Adrenal gland (tissue), 12 donors: Measurements from ENCODE around the gene ANKS1A. TPM values are rescaled to one million over a fixed set of nuclear protein-coding genes. Genes with fewer than 3 reads are reported as not detected.

ENCODE experiments used
- DNase-seq, 7 donors: peaks; one replicate each; pipeline ENCODE4 v3.0.0-alpha.2; 2019 to 2020
- H3K27ac ChIP-seq, 5 donors: fragments of 200-600 bp; sonication (generic) in 4 of 5; 1 replicate in 3 of 5; 2 replicates in 2 of 5; pipeline versions ENCODE4 v1.5.1 to v1.8.0; 2016 to 2020; ENCODE audit warnings: mild to moderate bottlenecking in 1 of 5
- H3K27me3 ChIP-seq: fragments of 200-600 bp; 2 replicates; pipeline ENCODE4 v1.8.0; 2021
- H3K36me3 ChIP-seq, 2 donors: fragments of 200-600 bp; replicated peaks in 1 of 2; 1 replicate in 1 of 2; 2 replicates in 1 of 2; pipeline versions ENCODE4 v1.5.1 to v1.8.0; 2018 to 2022
- H3K4me1 ChIP-seq, 2 donors: fragments of 200-600 bp; replicated peaks in 1 of 2; 1 replicate in 1 of 2; 2 replicates in 1 of 2; pipeline versions ENCODE4 v1.5.1 to v1.8.0; 2018 to 2021
- H3K4me3 ChIP-seq, 4 donors: fragments of 200-600 bp; sonication (generic) in 3 of 4; one replicate each; pipeline ENCODE4 v1.5.1; 2016 to 2018
- H3K9me3 ChIP-seq, 3 donors: fragments of 200-600 bp; sonication (generic) in 1 of 3; replicated peaks in 1 of 3; 1 replicate in 2 of 3; 2 replicates in 1 of 3; pipeline versions ENCODE4 v1.5.1 to v1.8.0; 2016 to 2021
- POLR2A ChIP-seq, 2 donors: fragments of 450-650 bp; IDR thresholded peaks; one replicate each; pipeline ENCODE4 v1.6.1; 2017; ENCODE audit warnings: antibody characterized with exemption in 2 of 2, mild to moderate bottlenecking in 2 of 2, moderate library complexity in 1 of 2
- WGBS, 4 donors: extraction: QIAGEN DNeasy Blood & Tissue Kit in 2 of 4; methylation state at CpG; one replicate each; pipeline versions ENCODE4 v1.1.5 to v1.1.7; 2013 to 2017; 5-methylcytosine and 5-hydroxymethylcytosine counted together
- intact Hi-C, 2 donors: fragments of 100-400 bp; cut with DNase I; formaldehyde crosslinking; loops; one replicate each; pipeline versions ENCODE4 v1.14.1 to v1.15.0; 2022 to 2023
- polyA plus RNA-seq, 3 donors: library from polyadenylated mRNA; stranded (reverse); fragments of 200-250 nt in 2 of 3; fragments of 350-450 nt in 1 of 3; fragmentation: Illumina TruSeq in 1 of 3; extraction: RNeasy Lipid Tissue Mini Kit (QIAGEN cat#74804) in 1 of 3; gene quantifications; one replicate each; pipeline ENCODE4 v1.2.3, GENCODE V29; 2013 to 2014
- total RNA-seq, 9 donors: library from RNA; depleted of rRNA in 4 of 9; stranded (reverse); fragments of >200 nt in 4 of 9; fragments of 120-200 nt in 1 of 9; fragmentation: NEBNext Ultra II Directional in 1 of 9; extraction: Animal tissue kit (Norgen Biotek cat#: 25700) in 1 of 9; gene quantifications; one replicate each; pipeline versions ENCODE4 v1.1.0 to v1.2.4, GENCODE V29; 2013 to 2023
- TF ChIP-seq, protein P1 (sequence below), 6 experiments: fragments of 450-650 bp in 4 of 6; fragments of 200-600 bp in 2 of 6; sonication (generic) in 1 of 6; IDR thresholded peaks; 1 replicate in 5 of 6; 2 replicates in 1 of 6; pipeline versions ENCODE4 v1.5.1 to v1.8.0; 2016 to 2021; ENCODE audit warnings: antibody characterized with exemption in 6 of 6, mild to moderate bottlenecking in 2 of 6, moderate library complexity in 1 of 6
- donor health status: healthy with polysubstance abuse.
- donor health status: Bipolar disorder and iron deficiency.
- donor health status: DM: yes; HTN: yes; CAD: no.
- donor health status: DM: no; HTN: no; CAD: no.
- donor health status: DM: no; HTN: no; CAD: no.
- donor health status: DM: yes; HTN: yes; CAD: no.

The ANKS1A gene
- total and polyA plus RNA-seq, 12 donors, result 11.7 to 68.0 (median 42.4) TPM

DNA sequence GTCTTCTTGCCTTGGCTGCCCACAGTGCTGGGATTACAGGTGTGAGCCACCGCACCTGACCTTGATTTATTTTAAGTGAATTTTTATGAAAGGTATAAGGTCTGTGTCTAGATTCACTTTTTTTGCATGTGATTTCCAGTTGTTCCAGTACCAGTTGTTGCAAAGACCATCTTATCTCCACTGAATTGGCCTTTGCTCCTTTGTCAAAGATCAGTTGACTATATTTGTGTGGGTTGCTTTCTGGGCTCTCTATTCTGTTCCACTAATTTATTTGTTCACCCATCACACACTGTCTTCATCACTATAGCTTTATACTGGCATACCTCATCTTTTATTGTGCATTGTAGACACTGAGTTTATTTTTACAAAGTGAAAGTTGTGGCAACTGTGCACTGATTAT is 56.3 kb downstream of the ANKS1A start:
- Histone ChIP-seq H3K27ac (no peak overlapping the region), H3K4me1 (peaks cover 4 to 16% of the 10 kb centered on the region in 2 donors), H3K27me3 (no peaks in the 10 kb centered on the region), H3K9me3 (no peaks in the 10 kb centered on the region), H3K36me3 (no peaks in the 10 kb centered on the region), H3K4me3 (no peak overlapping the region)
- intact Hi-C loops, result no loop called here
- 91 to 100% (median 100%) methylated on average over 1 of the region's 1 CpG for WGBS, 4 donors
- TF ChIP-seq POLR2A (IDR thresholded peaks at IDR 0.05), result no peak
- TF ChIP-seq, protein P1, sequence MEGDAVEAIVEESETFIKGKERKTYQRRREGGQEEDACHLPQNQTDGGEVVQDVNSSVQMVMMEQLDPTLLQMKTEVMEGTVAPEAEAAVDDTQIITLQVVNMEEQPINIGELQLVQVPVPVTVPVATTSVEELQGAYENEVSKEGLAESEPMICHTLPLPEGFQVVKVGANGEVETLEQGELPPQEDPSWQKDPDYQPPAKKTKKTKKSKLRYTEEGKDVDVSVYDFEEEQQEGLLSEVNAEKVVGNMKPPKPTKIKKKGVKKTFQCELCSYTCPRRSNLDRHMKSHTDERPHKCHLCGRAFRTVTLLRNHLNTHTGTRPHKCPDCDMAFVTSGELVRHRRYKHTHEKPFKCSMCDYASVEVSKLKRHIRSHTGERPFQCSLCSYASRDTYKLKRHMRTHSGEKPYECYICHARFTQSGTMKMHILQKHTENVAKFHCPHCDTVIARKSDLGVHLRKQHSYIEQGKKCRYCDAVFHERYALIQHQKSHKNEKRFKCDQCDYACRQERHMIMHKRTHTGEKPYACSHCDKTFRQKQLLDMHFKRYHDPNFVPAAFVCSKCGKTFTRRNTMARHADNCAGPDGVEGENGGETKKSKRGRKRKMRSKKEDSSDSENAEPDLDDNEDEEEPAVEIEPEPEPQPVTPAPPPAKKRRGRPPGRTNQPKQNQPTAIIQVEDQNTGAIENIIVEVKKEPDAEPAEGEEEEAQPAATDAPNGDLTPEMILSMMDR (IDR thresholded peaks at IDR 0.05), result no peak
- DNase-seq, result no peak

DNA sequence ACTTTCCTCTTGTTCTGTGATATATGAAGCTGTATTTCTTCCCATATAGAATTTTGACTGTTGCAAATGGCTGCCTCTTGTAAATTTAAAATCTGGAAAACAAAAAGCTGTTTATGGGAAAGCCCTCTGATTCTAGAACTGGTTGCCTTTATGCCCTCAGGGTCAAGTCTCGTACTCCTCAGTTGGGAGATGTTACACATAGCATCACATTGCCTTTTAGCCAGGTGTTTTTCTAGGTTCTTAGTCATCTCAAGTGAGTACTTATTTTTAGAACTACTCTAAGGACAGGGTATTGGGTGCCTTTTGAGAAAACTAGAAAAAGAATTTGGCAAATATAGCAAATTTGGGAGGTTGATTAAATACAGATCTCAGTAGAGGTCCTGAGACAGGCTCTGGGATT is 58.5 kb downstream of the ANKS1A start:
- no peak for DNase-seq
- Histone ChIP-seq H3K4me1 (peaks cover 0 to 11% of the 10 kb centered on the region in 2 donors), H3K9me3 (no peaks in the 10 kb centered on the region), H3K27me3 (no peaks in the 10 kb centered on the region), H3K27ac (no peak overlapping the region), H3K36me3 (no peaks in the 10 kb centered on the region), H3K4me3 (no peak overlapping the region)
- intact Hi-C loops, result no loop called here
- TF ChIP-seq POLR2A (IDR thresholded peaks at IDR 0.05), result no peak
- TF ChIP-seq, protein P1 (IDR thresholded peaks at IDR 0.05), result no peak
- WGBS, 4 donors, result 90 to 100% (median 95%) methylated on average over 1 of the region's 1 CpG

DNA sequence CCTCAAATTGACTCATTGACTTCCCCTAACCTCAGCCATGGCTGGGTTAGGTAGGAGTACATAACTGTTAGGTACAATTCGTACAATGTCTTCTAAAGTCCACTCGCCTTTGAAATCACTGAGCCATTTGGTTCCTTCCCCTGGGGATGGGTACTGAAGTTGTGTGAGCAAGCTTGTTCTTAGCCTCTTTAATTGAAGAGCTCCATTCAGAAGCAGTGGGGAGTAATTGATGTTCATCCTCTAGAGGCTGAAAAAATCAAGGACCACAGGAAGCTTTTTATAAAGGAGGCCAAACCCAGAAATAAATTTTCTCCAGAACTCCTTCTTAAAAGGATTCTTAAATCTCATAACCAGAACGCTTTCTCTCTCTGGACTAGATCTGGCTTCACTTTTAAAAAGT is 60.6 kb downstream of the ANKS1A start:
- no peak for DNase-seq
- TF ChIP-seq POLR2A (IDR thresholded peaks at IDR 0.05), result no peak
- TF ChIP-seq, protein P1 (IDR thresholded peaks at IDR 0.05), result no peak
- intact Hi-C loops, result loop anchor here in 1 of 2 donors (10.0 kb wide), 1 partner anchor 55 kb away; no protein-coding TSS in a partner anchor
- H3K27ac ChIP-seq, result no peak overlapping the region
- H3K9me3 ChIP-seq, result no peaks in the 10 kb centered on the region
- H3K27me3 ChIP-seq, result no peaks in the 10 kb centered on the region
- peaks cover 8 to 31% of the 10 kb centered on the region in 2 donors for H3K4me1 ChIP-seq
- no peak overlapping the region for H3K4me3 ChIP-seq
- no peaks in the 10 kb centered on the region for H3K36me3 ChIP-seq
- 86 to 94% (median 92%) methylated on average over 3 of the region's 3 CpGs for WGBS, 4 donors

DNA sequence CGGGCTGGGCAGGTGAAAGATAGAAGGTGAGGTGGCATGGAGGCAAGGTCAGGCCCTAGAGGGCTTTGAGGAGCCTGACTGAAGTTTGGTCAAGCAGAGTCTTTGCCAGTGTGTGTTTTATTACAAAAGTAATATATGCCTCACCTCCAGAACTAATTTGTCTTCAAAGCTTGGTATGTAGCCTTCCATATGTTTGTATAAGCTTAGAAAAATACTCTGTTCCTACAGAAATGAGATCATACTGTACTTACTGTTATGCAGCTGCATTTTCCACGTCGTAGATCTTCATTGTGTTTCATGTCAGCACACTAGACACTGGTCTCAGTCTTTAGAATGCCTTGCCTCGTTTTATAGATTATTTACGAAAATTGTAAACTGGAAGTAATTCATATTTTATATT is 61.8 kb downstream of the ANKS1A start:
- WGBS, 4 donors, result 90 to 93% (median 92%) methylated on average over 5 of the region's 5 CpGs
- Histone ChIP-seq H3K4me1 (peaks cover 8 to 36% of the 10 kb centered on the region in 2 donors), H3K27ac (no peak overlapping the region), H3K27me3 (no peaks in the 10 kb centered on the region), H3K36me3 (no peaks in the 10 kb centered on the region), H3K9me3 (no peaks in the 10 kb centered on the region), H3K4me3 (no peak overlapping the region)
- intact Hi-C loops, result loop anchor here in 1 of 2 donors (10.0 kb wide), 1 partner anchor 56 kb away; no protein-coding TSS in a partner anchor
- DNase-seq, result no peak
- TF ChIP-seq POLR2A (IDR thresholded peaks at IDR 0.05), result no peak
- TF ChIP-seq, protein P1 (IDR thresholded peaks at IDR 0.05), result no peak
